Large intestine (tissue), 3 donors: Measurements from ENCODE around the gene PTPRN2. TPM values are rescaled to one million over a fixed set of nuclear protein-coding genes. Genes with fewer than 3 reads are reported as not detected.

Experiments used
- DNase-seq, 2 donors: peaks; one replicate each; pipeline versions ENCODE4 v3.0.0 to v3.0.0-alpha.2; 2013
- H3K27ac ChIP-seq: one replicate; pipeline ENCODE4 v1.5.1; 2013; ENCODE audit warnings: low read length
- H3K27me3 ChIP-seq: 2 replicates; pipeline ENCODE4 v1.6.1; 2013; ENCODE audit warnings: low read length; ENCODE audit not compliant: control insufficient read depth, insufficient read depth
- H3K36me3 ChIP-seq: 2 replicates; pipeline ENCODE4 v1.6.1; 2013; ENCODE audit warnings: low read length; ENCODE audit not compliant: control insufficient read depth, insufficient read depth
- H3K4me1 ChIP-seq: one replicate; pipeline ENCODE4 v1.6.1; 2013; ENCODE audit warnings: low read length; ENCODE audit not compliant: control insufficient read depth, insufficient read depth
- H3K4me3 ChIP-seq: one replicate; pipeline ENCODE4 v1.5.1; 2013; ENCODE audit warnings: low read length
- H3K9me3 ChIP-seq: one replicate; pipeline ENCODE4 v1.6.1; 2013; ENCODE audit warnings: mild to moderate bottlenecking, low read depth, low read length, moderate library complexity; ENCODE audit not compliant: control insufficient read depth
- whole genome bisulfite sequencing: methylation state at CpG from one replicate; pipeline ENCODE4 v1.1.5; 2013; ENCODE audit warnings: low lambda C conversion rate; ENCODE audit not compliant: insufficient coverage; 5-methylcytosine and 5-hydroxymethylcytosine counted together
- polyA plus RNA-seq: library from polyadenylated mRNA; unstranded; fragments of 120-200 nt; gene quantifications from one replicate; pipeline ENCODE4 v1.2.1, GENCODE V29; 2013

PTPRN2 gene
- polyA plus RNA-seq, 1 donor = 13.4 TPM

DNA sequence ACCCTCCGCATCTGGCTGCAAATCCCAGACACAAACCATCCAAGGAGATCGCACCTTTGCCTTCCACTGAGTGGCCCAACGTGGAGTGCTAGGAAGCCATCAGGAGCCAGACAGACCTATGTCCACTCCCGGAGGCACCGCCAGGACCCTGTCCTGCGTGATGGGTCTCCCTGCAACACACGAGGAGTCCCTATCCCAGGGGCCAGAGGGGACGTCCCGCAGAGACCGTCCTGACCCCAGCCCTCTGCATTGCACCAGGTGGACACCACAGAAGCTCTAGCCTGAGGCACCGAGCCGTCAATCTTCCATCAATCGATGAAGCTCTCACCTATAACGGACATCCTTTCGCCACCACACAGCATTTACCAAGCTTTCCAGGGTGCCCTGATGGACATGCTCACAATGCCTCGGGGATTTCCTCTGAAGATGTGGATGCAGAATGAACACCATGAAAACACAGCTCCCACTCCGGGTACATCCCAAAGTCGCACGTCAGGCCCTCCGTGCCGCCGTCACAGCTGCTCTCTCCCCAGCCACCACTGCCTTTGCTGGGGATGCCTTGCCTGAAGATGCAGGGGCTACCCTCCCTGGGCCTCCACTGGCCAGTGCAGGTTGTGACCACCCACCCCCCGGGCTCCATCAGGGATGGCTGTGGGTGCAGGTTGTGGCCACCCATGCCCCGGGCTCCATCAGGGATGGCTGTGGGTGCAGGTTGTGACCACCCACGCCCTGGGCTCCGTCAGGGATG is 54.1 kb downstream of the PTPRN2 start:
- H3K4me3 ChIP-seq = no peak overlapping the region
- no peak for DNase-seq
- H3K4me1 ChIP-seq = no peaks in the 10 kb centered on the region
- no peaks in the 10 kb centered on the region for H3K36me3 ChIP-seq
- no peak overlapping the region for H3K27ac ChIP-seq
- no peaks in the 10 kb centered on the region for H3K9me3 ChIP-seq
- WGBS = no CpG with 5 or more reads among the region's 26 CpGs
- H3K27me3 ChIP-seq = no peaks in the 10 kb centered on the region

DNA sequence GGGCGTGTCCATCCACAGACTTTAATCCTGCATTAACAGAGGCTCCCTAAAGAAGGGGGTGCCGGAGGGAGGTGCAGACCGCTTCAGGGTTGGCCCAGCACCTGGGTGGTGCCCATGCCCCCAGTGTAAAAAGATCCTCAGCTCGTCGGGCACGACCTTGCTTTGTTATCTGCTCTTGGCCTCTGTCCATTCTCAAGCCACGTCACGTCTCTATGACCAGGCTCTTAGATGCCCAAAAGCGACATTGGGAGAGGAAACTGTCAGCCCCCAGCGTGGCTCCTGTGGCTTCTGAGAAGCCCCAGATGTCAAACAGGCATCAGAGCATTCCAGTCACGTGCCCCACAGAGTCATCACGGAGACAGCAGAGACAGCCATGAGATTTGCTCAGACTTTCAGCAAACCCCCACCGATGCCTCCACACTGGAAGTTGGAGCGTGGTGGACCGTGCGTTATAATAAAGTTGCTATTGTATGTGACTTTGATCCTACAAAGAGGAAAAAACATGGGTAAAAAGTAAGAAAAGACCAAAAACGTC is 55.5 kb downstream of the PTPRN2 start:
- Histone ChIP-seq H3K27me3 (no peaks in the 10 kb centered on the region), H3K4me1 (no peaks in the 10 kb centered on the region), H3K4me3 (no peak overlapping the region), H3K27ac (no peak overlapping the region), H3K9me3 (no peaks in the 10 kb centered on the region), H3K36me3 (no peaks in the 10 kb centered on the region)
- no peak for DNase-seq
- 97% methylated on average over 4 of the region's 17 CpGs for WGBS

DNA sequence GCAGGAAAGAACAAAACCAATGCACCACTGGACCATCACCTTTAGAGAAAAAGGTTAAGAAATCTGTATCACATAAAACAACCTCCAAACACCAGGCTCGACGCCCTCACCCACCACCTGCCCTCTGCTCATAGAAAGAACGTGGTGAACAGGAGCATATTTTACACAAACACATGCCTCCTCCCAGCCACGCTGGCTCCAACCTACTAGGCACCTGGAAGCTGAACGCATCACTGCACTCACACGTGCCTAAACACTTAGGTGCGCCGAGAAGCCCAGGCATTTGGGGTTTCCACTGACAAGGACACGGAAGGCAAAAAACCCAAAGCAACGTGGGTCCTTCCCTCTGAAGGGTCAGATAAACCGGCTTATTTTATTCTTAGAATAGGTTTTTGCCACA is 56.0 kb downstream of the PTPRN2 start:
- no peak for DNase-seq
- Histone ChIP-seq H3K36me3 (no peaks in the 10 kb centered on the region), H3K27me3 (no peaks in the 10 kb centered on the region), H3K9me3 (no peaks in the 10 kb centered on the region), H3K4me1 (no peaks in the 10 kb centered on the region), H3K27ac (no peak overlapping the region), H3K4me3 (no peak overlapping the region)
- 50% methylated on average over 1 of the region's 11 CpGs for WGBS

DNA sequence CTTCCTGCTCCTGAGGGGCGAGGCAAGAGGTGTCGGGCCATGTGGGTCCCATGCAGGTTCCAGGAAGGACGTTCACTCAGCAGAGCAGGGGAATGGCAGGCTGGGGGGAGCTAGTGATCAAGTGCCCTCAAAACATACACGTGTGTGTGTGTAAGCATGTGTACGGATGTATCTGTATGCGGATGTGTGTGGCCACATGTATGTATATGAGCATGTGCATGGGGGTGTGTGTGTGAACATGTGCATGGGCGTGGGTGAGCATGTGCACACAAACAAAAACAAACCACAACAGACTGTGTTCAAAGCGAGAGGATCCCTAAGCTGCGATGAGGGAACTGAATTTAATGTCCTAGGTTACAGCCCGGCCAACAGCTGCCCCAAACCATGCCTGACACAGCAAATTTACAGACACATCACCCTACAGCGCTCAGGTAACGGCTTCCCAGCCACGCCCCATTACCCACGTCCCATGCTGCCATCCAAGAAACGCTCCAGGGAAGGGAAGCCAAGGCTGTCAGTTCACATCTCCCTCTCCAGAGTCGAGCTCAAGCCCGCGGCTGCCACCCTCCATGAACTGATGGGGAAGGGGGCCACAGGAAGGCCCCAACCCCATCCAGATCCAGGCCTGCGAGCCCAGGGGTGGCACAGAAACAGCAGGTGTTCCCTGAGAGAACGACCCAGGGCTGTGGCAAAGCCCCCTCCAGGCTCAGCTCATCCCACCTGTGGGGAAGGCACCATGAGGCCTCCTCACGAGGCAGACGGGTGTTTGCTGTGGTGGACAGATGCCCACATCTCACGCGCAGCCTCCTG is 56.6 kb downstream of the PTPRN2 start:
- WGBS = no CpG with 5 or more reads among the region's 24 CpGs
- no peaks in the 10 kb centered on the region for H3K36me3 ChIP-seq
- H3K27me3 ChIP-seq = no peaks in the 10 kb centered on the region
- no peak overlapping the region for H3K27ac ChIP-seq
- H3K9me3 ChIP-seq = no peaks in the 10 kb centered on the region
- H3K4me3 ChIP-seq = no peak overlapping the region
- no peaks in the 10 kb centered on the region for H3K4me1 ChIP-seq
- no peak for DNase-seq

DNA sequence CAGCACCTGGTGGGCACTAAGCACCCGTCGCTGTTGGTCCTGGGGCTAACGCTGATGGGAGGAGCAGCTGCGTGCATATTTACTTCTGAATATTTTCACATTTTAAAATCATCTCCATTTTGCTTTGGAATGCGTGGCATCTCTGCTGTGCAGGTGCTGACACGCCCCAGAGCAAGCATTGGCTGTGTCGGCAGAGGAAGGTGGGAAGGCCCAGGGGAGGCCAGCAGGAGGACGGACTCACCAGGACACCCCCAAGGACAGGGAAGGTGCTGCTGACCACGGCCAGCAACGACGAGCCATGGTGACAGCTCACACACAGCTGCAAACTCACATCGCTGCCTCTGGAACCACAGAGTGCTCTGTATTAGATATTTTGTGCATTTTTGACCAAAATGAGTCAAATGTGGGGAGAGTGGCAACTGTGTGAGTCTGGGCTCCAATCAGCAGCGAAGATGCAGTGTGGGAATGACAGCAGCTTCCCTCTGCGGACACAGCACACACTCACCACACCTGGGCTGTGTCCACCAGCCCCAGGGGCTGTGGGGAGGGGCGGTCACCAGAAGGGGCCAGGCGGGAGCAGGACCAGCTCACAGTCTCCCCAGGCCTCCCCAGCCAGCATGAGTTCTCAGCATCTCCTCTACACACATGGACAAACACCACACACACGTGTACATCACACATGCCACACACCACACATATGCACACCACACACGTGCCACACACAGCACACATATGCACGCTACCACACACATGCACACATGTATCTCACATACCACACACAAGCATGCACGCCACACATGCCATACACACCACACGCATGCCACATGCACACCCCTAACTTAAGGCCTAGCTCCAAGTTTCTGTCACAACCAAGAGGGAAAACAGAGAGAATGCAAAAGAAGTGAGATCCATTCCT is 58.2 kb downstream of the PTPRN2 start:
- Histone ChIP-seq H3K27ac (no peak overlapping the region), H3K27me3 (no peaks in the 10 kb centered on the region), H3K4me3 (no peak overlapping the region), H3K4me1 (no peaks in the 10 kb centered on the region), H3K9me3 (no peaks in the 10 kb centered on the region), H3K36me3 (no peaks in the 10 kb centered on the region)
- no CpG with 5 or more reads among the region's 21 CpGs for WGBS
- DNase-seq = no peak

DNA sequence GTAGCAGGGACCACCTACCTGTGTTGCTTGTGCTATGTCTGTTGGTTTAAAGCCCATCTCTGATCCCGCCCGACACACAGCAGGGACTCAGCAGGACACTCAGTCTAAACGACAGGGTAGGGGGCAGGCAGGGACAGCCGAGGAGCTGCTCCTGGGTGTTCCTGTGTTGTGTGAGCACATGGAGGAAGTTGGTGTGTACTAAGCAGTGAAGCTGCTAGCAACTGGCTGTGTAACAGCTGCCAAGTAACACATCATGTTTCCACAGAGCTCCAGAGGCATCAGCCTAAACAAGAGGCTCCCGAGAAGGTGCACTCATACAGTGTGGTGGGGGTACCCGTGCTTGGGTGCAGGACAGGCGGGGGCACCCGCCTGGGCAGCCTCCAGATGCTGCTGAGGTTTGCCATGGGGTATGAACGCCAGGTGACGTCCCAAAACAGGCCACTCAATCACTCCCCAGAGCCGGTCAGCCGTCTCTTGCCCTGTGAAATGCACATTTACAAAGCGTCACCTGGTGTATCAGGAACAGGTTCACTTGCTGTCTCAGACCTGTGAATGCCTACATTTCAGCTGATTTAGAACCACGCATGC is 59.6 kb downstream of the PTPRN2 start:
- 100% methylated on average over 1 of the region's 14 CpGs for WGBS
- Histone ChIP-seq H3K36me3 (no peaks in the 10 kb centered on the region), H3K4me1 (no peaks in the 10 kb centered on the region), H3K4me3 (no peak overlapping the region), H3K27me3 (no peaks in the 10 kb centered on the region), H3K27ac (no peak overlapping the region), H3K9me3 (no peaks in the 10 kb centered on the region)
- peak in 1 of 2 donors; percentile 15 for DNase-seq

DNA sequence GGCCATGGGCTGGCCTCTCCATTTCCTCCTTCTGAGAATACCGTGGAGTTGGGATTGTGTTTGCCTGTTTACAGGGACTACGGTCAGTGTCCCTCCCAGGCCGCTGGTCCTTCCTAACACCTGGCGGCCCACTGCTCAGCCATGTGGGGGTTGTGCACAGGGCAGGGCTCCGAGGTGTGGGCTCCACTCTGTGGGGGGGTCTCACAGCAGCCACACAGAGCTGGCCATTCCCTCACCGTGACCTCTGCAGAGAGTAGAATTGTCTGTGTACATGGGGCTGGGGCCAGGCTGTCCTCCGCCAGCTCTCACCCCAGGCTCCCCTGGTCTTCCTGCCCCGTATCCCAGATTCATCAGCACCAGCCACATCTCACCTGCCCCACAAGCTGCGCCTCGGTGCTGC is 60.1 kb downstream of the PTPRN2 start:
- WGBS = no CpG with 5 or more reads among the region's 10 CpGs
- no peaks in the 10 kb centered on the region for H3K9me3 ChIP-seq

DNA sequence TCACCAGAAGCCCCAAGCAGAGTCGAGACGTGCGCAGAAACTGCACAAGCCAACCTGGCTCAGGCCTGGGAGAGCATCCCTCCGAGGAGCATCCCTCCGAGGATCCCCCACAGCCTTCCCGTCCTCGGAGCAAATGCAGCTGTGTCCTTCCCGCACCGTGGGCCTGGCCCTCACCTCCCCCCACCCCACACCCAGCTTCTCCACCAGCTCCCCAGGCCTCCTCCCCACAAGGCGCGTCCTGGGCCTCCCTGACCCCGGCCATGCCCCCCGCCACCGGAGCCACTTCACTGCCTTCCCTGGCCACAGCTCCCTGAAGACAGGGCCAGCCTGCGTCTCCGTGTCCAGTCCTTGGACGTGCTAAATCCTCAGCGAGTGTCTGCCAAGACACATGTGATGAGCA is 60.6 kb downstream of the PTPRN2 start:
- Histone ChIP-seq H3K9me3 (no peaks in the 10 kb centered on the region), H3K4me1 (no peaks in the 10 kb centered on the region), H3K4me3 (no peak overlapping the region), H3K36me3 (no peaks in the 10 kb centered on the region), H3K27ac (no peak overlapping the region), H3K27me3 (no peaks in the 10 kb centered on the region)
- no CpG with 5 or more reads among the region's 18 CpGs for WGBS
- no peak for DNase-seq

More for the DNA sequence above, 60.1 kb downstream of the PTPRN2 start:
- no peaks in the 10 kb centered on the region for H3K27me3 ChIP-seq
- H3K4me3 ChIP-seq = no peak overlapping the region
- H3K36me3 ChIP-seq = no peaks in the 10 kb centered on the region
- no peak overlapping the region for H3K27ac ChIP-seq
- no peaks in the 10 kb centered on the region for H3K4me1 ChIP-seq
- no peak for DNase-seq

DNA sequence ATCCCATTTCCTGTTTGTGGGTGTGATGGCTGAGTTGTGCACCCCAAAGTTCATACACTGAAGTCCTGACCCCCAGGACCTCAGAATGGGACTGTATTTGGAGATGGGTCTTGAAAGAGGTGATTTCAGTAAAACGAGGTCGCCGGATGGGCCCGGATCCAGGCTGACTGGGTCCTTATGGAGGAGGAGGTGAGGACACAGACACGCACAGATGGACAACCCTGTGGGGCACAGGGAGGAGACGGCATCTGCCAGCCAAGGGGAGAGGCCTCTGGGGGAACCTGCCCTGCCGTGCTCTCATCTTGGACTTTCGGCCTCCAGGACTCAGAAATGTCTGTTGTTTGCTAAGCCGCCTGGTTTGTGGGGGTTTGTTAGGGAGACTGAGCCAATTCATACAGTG is 61.1 kb downstream of the PTPRN2 start:
- Histone ChIP-seq H3K27me3 (no peaks in the 10 kb centered on the region), H3K4me1 (no peaks in the 10 kb centered on the region), H3K4me3 (no peak overlapping the region), H3K9me3 (no peaks in the 10 kb centered on the region), H3K27ac (no peak overlapping the region), H3K36me3 (no peaks in the 10 kb centered on the region)
- WGBS = no CpG with 5 or more reads among the region's 9 CpGs
- no peak for DNase-seq
